ENCODE results near the gene PBRM1. TPM values are rescaled to one million over a fixed set of nuclear protein-coding genes. Genes with fewer than 3 reads are reported as not detected.

The PBRM1 gene
- total RNA-seq, 1 experiment from 2014 or later: 74.2 TPM

DNA sequence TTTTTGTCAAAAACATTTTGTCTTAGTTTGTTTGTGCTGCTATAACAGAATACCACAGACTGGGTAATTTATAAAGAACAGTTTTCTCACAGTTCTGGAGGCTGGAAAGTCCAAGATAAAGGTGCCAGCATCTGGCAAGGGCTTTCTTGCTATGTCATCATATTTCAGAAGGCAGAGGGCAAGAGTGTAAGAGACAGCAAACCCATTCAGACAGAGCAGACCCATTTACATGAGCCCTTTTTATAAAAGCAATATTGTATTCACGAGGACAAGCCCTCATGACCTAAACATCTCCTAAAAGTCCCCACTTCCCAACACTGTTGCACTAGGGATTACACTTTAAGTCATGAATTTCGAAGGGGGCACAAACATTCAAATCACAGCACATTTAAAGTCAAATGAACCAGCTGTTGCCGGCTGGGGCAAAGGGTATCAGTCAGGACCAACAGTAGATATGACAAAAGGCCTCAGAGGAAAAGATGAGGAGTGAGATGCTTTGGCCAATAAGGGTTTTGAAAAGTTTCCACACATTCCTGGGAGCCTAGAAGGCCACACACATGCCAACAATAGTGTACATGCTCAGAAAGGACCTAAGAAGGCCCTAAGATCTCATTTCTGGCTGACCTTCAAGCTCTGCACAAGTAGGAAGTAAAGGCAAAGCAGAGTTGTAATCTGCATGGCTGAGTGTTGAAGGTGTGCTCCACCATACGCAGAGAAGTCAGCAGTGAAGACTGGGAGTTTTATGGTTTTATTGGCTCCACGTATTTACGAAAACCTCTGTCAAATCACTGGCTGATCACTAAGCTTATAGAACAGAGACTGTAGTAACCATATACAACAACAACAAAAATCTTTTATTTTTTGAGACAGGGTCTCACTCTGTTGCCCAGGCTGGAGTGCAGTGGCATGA, 111.4 kb downstream of the PBRM1 start:
- no peak overlapping the region for H2BK120ac ChIP-seq (ENCODE audit: low read depth, low read length, poor library complexity, severe bottlenecking)
- no peak overlapping the region for H3K4me2 ChIP-seq (ENCODE audit: insufficient read depth, insufficient read length, low read length)
- H4K5ac ChIP-seq (ENCODE audit: insufficient read length, low read depth, low read length): no peak overlapping the region
- no peak overlapping the region for H2BK5ac ChIP-seq (ENCODE audit: insufficient read length, low read length)
- no peaks in the 10 kb centered on the region for H3K79me2 ChIP-seq (ENCODE audit: insufficient read depth, low read length)
- Mint-ChIP-seq H3K9me3 (no peaks in the 10 kb centered on the region; a peak in 1 of 5 replicates), H3K36me3 (ENCODE audit: insufficient read depth in 1 of 3, low read depth in 3 of 3) (peaks cover 11 to 54% (median 45%) of the 10 kb centered on the region in 3 experiments), H3K4me1 (peaks cover 0 to 3% of the 10 kb centered on the region in 2 experiments; a peak in 1 of 4 replicates), H3K27me3 (ENCODE audit: low read depth) (no peaks in the 10 kb centered on the region), H3K27ac (peak overlapping the region in 1 of 3 experiments; percentile 68; a peak in 1 of 7 replicates), H3K4me3 (no peak overlapping the region)
- H3K9me3 ChIP-seq (ENCODE audit: control insufficient read depth, low read depth, low read length): no peaks in the 10 kb centered on the region
- H4K8ac ChIP-seq (replicated peaks; ENCODE audit: insufficient read length, low read depth, low read length): no peak overlapping the region
- H3K14ac ChIP-seq (ENCODE audit: insufficient read depth, low read length): no peak overlapping the region
- WGBS (ENCODE audit: extremely low coverage, insufficient read length, low lambda C conversion rate): no CpG with 5 or more reads among the region's 6 CpGs
- H2BK15ac ChIP-seq (ENCODE audit: low read depth, low read length): no peak overlapping the region
- H3K79me1 ChIP-seq (ENCODE audit: insufficient read depth, low read depth, low read length, poor library complexity, severe bottlenecking): no peaks in the 10 kb centered on the region
- no peak overlapping the region for H2AK5ac ChIP-seq (ENCODE audit: insufficient read length, low read length)
- no peaks in the 10 kb centered on the region for H4K20me1 ChIP-seq (ENCODE audit: control insufficient read depth, insufficient read depth, insufficient read length)
- no peak overlapping the region for H2BK12ac ChIP-seq (ENCODE audit: insufficient read length, low read depth, low read length)
- no peak overlapping the region for H3K4ac ChIP-seq (ENCODE audit: low read depth, low read length)
- no peak for DNase-seq
- H4K91ac ChIP-seq (ENCODE audit: insufficient read length, low read depth, low read length): no peak overlapping the region
- no peak overlapping the region for H3K23ac ChIP-seq (ENCODE audit: insufficient read length, low read depth, low read length)
- no peaks in the 10 kb centered on the region for H3K4me1 ChIP-seq (ENCODE audit: insufficient read depth, low read length)
- TF ChIP-seq, protein P1, sequence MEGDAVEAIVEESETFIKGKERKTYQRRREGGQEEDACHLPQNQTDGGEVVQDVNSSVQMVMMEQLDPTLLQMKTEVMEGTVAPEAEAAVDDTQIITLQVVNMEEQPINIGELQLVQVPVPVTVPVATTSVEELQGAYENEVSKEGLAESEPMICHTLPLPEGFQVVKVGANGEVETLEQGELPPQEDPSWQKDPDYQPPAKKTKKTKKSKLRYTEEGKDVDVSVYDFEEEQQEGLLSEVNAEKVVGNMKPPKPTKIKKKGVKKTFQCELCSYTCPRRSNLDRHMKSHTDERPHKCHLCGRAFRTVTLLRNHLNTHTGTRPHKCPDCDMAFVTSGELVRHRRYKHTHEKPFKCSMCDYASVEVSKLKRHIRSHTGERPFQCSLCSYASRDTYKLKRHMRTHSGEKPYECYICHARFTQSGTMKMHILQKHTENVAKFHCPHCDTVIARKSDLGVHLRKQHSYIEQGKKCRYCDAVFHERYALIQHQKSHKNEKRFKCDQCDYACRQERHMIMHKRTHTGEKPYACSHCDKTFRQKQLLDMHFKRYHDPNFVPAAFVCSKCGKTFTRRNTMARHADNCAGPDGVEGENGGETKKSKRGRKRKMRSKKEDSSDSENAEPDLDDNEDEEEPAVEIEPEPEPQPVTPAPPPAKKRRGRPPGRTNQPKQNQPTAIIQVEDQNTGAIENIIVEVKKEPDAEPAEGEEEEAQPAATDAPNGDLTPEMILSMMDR (conservative IDR thresholded peaks at IDR 0.05): no peak
- H3K27ac ChIP-seq (ENCODE audit: insufficient read length, low read depth, low read length): no peak overlapping the region
- H2BK20ac ChIP-seq (ENCODE audit: low read depth, low read length, poor library complexity, severe bottlenecking): no peak overlapping the region
- no peak overlapping the region for H3T11ph ChIP-seq (ENCODE audit: low read length)
- H3K18ac ChIP-seq (ENCODE audit: insufficient read length, low read depth, low read length): no peak overlapping the region
- H2AFZ ChIP-seq (ENCODE audit: low read length): no peak overlapping the region
- no peaks in the 10 kb centered on the region for H3K23me2 ChIP-seq (ENCODE audit: insufficient read length, low read depth, low read length, poor library complexity, severe bottlenecking)
- no peaks in the 10 kb centered on the region for H3K27me3 ChIP-seq (ENCODE audit: insufficient read depth, low read length)
- H3K56ac ChIP-seq (ENCODE audit: insufficient read length, low read depth, low read length): no peak overlapping the region
- no peak overlapping the region for H3K9ac ChIP-seq (ENCODE audit: extremely low read depth, insufficient read length, low read length)

All from H9 (cell line).